ENCODE measurements around the gene CAPNS1.
"Not testable (repeated sequence)": the region's sequence is repeated elsewhere in the genome, so short reads cannot be mapped to it uniquely, and the experiment has no call there.

CAPNS1 gene

DNA sequence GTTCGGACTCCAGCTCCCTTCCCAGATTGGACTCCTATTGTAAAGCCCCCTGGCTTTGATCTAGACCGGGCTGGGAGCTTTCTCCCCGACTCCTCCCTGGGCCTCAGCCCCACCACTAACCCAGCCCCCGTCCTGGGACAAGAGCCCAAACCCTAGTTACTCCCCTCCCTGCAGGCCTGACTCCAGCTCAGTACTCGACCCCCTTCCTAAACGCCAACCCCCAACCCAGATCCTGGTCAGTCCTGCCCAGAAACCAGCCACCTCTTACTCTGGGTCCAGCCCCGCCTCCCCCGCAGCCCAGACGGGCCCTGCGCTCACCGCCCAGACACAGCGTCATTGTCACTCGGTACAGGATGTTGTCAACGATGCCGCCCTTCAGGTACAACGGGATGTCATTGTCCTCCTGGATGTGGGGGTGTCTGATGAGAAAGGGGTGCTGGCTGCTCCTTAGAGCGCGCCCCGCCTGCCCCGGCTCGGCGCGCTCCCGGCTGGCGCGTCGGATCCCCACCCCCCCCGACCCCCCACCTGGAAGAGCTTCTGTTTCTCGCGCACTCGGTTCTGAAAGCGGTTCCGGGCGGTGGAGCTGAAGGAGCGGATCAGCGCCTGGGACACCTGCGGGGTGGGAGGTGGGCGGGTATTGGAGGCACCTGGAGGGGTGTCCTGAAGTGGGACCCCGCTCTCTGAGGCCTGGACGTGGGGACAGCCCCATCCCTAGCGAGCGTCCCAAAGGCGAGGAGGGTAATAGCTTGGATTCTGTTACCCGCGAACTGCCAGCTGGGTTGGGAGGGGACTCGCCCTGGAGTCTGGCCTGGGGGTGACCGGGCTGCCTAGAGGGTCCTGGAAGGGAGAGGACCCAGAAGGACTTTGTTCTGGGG is 11.5 kb downstream of the CAPNS1 start:
- peak; percentile 37 for DNase-seq (ENCODE audit: low read depth)

DNA sequence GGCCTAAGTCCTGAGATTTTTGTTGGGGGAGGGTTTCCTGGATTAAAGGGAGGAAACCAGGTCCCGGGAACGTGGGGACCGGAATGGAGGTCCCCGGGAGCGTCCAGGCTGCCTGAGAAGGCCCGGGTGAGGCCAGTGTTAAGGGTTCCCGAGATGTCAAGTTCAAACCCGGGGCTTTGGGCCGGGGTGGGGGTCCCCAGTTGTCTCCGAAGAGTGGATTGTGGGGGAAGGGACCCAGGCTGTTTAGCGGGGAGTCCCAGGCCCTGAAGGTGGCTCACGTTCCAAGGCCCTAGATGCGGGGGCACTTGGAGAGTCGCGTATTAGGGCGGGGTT is 12.1 kb downstream of the CAPNS1 start:
- peak; percentile 9 for DNase-seq (ENCODE audit: low read depth)

DNA sequence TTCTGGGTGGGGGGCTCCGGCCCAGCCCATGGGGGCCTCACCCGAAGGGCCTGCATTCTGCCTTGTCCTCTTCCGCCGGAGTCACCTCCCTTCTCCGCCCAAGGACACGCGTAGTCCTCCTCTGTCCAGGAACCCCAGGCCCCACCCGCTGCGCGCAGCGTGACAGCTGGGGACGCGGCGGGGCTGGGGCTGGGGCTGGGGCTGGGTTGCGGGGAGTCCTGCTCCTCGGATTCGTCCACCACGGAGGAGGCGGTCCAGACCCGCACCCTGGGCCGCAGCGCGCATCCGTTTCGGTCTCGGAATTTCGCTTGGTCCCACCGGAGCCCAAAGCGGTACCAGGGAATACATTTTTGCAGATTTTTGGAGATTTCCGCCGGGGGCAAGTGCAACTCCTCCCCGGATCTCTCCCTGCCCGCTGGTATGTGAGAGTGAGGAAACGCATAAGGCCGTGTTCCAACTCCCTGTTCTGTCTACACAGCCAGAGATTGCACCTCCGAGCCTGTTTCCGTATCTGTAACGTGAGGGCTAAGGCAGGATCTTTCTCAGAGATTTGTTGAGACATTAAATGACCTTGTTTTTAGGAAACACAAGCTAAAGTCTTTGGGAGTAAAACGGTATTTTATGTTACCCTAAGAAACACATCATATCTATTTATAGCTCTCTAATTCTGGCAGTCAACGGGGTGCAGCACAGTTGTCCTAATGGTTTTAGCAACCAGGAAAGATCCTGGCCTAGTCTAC is 12.7 kb downstream of the CAPNS1 start, which contains the start of gene COX7A1:
COX7A1 (minus strand) TSS at position 96 of the 740 bp plus-strand sequence; CDS start at position 56, 40 bp downstream.
- peak; percentile 67 for DNase-seq (ENCODE audit: low read depth)

DNA sequence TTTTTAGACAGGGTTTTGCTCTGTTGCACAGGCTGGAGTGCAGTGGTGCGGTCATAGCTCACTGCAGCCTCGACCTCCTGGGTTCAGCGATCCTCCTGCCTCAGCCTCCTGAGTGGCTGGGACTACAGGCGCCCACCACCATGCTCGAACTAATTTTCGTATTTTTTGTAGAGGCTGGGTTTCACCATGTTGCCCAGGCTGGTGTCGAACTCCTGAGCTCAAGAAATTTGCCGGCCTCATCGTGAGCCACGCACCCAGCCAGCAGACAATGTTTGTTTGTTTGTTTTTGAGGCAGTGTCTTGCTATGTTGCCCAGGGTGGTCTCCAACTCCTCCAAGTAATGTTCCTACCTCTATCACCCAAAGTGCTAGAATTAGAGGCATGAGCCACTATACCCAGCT is 13.3 kb downstream of the CAPNS1 start:
- DNase-seq (ENCODE audit: low read depth), result no peak

DNA sequence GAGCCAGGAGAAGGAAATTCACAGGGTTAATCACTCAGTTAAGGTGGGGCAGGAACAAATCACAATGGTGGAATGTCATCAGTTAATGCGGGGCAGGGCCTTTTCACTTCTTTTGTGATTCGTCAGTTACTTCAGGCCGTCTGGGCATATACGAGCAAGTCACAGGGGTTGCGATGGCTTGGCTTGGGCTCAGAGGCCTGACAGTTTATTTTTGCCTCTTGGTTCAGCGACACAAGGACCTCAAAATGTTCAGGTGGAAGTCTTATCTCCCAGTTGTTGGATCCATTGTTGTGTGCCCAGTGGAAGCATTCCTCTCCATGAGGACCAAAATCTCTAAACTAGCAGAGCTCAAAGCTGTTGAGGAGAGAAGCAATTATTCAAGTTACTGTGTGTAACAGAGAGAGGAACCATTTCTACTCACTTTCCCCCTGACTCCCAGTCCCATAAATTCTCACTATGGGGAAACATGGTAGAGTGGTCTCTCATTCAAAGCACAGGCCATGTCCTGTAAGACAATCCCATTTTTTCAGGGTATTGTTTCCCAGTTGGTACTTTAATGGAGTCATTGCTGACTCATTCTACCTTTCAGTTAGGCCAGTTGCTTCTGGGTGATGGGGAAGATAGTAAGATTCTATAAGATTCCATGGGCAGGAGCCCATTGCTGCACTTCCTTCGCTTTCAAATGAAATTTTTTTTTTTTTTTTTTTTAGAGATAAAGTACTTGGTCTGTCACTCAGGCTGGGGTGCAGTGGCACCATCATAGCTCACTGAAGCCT is 21.1 kb downstream of the CAPNS1 start:
- no peak for DNase-seq (ENCODE audit: low read depth)

DNA sequence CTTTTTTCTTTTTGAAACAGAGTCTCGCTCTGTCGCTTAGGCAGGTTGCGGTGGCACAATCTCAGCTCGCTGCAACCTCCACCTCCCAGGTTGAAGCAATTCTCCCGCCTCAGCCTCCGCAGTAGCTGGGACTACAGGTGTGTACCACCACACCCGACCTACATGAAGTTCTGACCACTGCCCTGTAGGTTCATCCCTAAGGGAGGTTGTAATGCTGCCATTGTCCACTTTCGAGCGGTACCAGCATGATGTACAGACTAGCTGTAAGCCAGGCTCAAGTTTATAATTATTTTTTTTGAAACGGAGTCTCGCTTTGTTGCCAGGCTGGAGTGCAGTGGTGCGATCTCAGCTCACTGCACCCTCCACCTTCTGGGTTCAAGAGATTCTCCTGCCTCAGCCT is 23.9 kb downstream of the CAPNS1 start:
- DNase-seq (ENCODE audit: low read depth), result no peak

DNA sequence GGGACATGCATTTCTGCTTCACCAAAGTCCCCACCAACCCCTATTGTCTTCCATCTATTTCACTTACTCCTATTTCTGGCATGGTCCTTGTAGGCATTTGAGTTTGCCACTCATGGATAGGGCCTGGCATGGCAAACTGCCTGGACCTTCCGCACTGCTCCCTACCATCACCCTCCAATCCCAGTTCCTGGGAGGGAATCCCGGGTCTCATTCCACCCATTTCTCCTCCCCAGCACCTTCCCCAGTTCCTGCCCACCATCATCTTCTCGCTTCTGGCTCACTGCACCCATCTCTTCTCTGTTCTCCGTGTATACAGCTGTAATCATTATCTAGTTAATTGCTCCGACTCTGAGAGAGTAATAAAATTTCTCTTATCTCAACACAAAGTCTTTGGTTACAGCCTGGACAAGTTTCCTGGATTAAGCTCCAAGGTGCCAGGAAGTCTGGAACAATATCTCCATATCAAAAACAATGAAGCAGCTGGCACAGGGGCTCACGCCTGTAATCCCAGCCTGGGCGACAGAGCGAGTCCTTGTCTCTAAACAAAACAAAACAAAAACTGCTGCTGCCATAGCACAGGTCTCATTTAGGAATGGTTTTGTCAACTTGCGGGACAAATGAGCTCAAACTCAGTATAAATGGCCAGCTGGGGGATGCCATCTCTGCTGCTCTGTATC is 29.4 kb downstream of the CAPNS1 start:
- DNase-seq (ENCODE audit: low read depth), result no peak

DNA sequence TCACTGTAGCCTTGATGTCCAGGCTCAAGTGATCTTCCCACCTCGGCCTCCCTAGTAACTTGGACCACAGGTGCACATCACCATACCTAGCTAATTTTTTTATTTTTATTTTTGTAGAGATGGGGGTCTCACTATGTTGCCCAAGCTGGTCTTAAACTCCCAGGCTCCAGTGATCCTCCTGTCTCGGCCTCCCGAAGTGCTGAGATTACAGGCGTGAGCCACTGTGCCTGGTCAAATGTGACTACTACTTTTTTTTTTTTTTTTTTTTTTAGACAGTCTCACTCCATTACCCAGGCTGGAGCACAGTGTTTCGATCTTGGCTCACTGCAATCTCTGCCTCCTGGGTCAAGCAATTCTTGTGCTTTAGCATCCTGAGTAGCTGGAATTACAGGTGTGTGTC is 33.0 kb downstream of the CAPNS1 start:
- DNase-seq (ENCODE audit: low read depth), result no peak

DNA sequence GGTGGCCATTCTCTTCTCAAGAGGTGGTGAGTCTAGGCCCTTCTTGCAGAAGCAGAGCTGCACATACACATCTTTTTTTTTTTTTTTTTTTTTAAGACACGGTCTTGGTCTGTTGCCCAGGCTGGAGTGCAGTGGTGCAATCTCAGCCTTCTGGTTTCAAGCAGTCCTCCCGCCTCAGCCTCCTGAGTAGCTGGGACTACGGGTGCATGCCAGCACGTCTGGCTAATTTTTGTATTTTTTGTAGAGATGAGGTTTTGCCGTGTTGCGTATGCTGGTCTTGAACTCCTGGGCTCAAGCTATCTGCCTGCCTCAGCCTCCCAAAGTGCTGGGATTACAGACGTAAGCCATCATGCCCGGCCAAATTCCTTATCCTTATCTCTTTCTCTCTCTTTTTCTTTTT is 34.0 kb downstream of the CAPNS1 start:
- not testable (repeated sequence) for DNase-seq (ENCODE audit: low read depth)

DNA sequence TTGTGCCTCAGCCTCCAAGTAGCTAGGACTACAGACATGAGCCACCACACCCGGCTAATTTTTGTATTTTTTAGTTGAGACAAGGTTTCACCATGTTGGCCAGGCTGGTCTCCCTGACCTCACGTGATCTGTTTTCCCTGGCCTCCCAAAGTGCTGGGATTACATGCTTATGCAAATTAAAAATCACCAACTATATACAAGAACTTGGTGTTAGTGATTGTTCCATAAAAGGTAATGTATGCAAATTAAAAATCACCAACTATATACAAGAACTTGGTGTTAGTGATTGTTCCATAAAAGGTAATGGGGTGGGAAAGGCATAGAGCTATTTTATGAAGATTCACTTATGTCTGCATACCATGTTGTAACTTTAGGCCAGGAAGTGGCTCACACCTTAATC is 39.2 kb downstream of the CAPNS1 start:
- DNase-seq (ENCODE audit: low read depth), result not testable (repeated sequence)

DNA sequence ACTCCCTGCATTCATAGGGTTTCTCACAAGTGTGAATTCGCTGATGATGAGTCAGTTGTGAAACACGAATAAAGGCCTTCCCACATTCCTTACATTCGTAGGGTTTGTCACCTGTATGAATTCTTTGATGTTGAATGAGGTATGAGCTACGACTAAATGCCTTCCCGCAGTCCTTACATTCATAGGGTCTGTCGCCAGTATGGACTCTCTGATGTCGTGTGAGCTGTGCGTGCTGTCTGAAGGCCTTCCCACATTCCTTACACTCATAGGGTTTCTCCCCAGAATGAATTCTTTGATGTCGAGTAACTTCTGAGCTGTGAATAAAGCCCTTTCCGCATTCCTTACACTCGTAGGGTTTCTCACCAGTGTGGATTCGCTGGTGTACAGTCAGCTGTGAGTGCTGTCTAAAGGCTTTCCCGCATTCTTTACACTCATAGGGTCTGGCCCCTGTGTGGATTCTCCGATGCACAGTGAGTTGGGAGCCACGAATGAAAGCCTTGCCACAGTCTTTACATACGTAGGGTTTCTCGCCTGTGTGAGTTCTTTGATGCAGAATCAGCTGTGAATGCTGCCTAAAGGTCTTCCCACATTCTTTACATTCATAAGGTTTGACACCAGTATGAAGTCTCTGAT is 42.9 kb downstream of the CAPNS1 start:
- peak; percentile 36 for DNase-seq (ENCODE audit: low read depth)

DNA sequence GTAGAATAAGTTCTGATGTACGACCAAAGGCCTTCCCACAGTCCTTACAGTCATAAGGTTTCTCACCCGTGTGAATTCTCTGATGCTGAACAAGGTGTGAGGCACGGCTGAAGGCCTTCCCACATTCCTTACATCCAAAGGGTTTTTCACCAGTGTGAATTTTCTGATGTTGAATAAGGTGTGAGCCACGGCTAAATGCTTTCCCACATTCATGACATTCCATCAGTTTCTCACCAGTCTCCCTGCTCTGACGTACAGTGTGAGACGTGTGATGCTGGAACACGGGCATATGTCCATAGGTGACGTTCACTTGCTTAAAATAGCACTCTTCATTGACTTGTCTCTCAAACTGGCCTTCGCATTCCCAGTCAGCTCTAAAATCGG is 43.4 kb downstream of the CAPNS1 start:
- DNase-seq (ENCODE audit: low read depth), result no peak

DNA sequence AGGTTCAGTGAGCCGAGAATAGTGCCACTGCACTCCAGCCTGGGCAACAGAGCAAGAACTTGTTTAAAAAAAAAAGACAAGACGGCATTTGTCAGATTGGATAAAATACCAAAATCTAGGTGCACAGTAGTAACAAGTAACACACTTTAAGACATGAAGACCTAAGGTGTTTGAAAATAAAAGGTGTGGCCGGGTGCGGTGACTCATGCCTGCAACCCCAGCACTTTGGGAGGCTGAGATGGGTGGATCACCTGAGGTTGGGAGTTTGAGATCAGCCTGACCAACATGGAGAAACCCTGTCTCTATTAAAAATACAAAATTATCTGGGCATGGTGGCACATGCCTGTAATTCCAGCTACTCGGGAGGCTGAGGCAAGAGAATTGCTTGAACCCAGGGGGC is 46.9 kb downstream of the CAPNS1 start:
- DNase-seq (ENCODE audit: low read depth), result not testable (repeated sequence)

DNA sequence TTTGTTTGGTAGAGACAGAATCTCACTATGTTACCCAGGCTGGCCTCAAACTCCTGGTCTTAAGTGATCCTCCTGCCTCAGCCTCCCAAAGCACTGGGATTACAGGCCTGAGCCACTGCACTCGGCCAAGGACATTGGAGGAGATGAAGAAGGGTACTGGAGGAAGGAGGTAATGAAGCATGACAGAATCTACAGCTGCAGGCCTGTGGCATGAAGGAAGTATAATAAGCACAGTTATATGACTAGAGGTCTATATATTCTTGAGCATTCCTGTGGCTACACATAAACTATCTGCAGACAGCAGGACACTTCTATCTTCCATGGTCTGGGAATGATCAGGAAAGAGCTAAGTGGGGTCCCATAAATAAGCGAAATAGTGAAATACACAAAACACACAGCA is 56.4 kb downstream of the CAPNS1 start:
- peak; percentile 37 for DNase-seq (ENCODE audit: low read depth)

DNA sequence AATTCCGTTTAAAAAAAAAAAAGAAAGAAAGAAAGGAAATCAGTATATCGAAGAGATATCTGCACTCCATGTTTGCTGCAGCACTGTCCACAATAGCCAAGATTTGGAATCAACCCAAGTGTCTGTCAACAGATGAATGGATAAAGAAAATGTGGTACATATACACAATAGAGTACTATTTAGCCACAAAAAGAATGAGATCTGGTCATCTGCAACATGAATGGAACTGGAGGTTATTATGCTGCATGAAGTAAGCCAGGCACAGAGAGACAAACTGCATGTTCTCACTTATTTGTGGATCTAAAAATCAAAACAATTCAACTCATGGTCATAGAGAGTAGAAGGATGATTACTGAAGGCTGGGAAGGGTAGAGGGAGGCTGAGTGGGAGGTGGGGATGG is 58.3 kb downstream of the CAPNS1 start:
- no peak for DNase-seq (ENCODE audit: low read depth)
